ENCODE data around the gene DCANP1. TPM values are rescaled to one million over a fixed set of nuclear protein-coding genes. Genes with fewer than 3 reads are reported as not detected.

The DCANP1 gene
- total and polyA plus RNA-seq, 2 donors (not counting 1 experiment from before 2014, with no cell fraction given) = not detected

- H3K4me2 ChIP-seq (replicated peaks; ENCODE audit: low read depth, low read length, poor library complexity, severe bottlenecking) = no peak overlapping the region
- no peak overlapping the region for H3K4me3 Mint-ChIP-seq
- POLR2A ChIA-PET = no interaction called here
- peaks cover 16% of the 10 kb centered on the region for H3K27me3 Mint-ChIP-seq
- H3K79me2 ChIP-seq (ENCODE audit: control insufficient read depth, insufficient read depth, low read length) = no peaks in the 10 kb centered on the region
- no peak for DNase-seq
- H3K9me3 Mint-ChIP-seq (ENCODE audit: insufficient read depth) = no peaks in the 10 kb centered on the region
- H3K9me3 ChIP-seq (ENCODE audit: control extremely low read depth in 1 of 3, control insufficient read depth in 2 of 3, insufficient read depth in 1 of 3, low read length in 2 of 3) = no peaks in the 10 kb centered on the region
- no peak for TF ChIP-seq EZH2 (IDR thresholded peaks at IDR 0.05; ENCODE audit: borderline replicate concordance, insufficient read depth, low read depth, low read length, poor library complexity, severe bottlenecking)
- TF ChIP-seq, protein P1, sequence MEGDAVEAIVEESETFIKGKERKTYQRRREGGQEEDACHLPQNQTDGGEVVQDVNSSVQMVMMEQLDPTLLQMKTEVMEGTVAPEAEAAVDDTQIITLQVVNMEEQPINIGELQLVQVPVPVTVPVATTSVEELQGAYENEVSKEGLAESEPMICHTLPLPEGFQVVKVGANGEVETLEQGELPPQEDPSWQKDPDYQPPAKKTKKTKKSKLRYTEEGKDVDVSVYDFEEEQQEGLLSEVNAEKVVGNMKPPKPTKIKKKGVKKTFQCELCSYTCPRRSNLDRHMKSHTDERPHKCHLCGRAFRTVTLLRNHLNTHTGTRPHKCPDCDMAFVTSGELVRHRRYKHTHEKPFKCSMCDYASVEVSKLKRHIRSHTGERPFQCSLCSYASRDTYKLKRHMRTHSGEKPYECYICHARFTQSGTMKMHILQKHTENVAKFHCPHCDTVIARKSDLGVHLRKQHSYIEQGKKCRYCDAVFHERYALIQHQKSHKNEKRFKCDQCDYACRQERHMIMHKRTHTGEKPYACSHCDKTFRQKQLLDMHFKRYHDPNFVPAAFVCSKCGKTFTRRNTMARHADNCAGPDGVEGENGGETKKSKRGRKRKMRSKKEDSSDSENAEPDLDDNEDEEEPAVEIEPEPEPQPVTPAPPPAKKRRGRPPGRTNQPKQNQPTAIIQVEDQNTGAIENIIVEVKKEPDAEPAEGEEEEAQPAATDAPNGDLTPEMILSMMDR (IDR thresholded peaks at IDR 0.05) = no peak
- H3K4me1 Mint-ChIP-seq = peaks cover 25% of the 10 kb centered on the region
- H3K9ac ChIP-seq (ENCODE audit: low read length) = no peak overlapping the region
- no peaks in the 10 kb centered on the region for H4K20me1 ChIP-seq (ENCODE audit: control insufficient read depth, insufficient read depth, low read length, poor library complexity, severe bottlenecking)
- peaks cover 14 to 34% of the 10 kb centered on the region in 2 donors for H3K4me1 ChIP-seq (ENCODE audit: control insufficient read depth in 2 of 2, insufficient read depth in 2 of 2, low read length in 2 of 2)
- CTCF ChIA-PET = interaction anchor here (0.7 to 2.6 kb wide), 2 partner anchors 16 to 20 kb away, joined by 4 to 13 read pairs; no protein-coding TSS in a partner anchor
- WGBS (ENCODE audit: insufficient coverage) = 42% methylated on average over 3 of the region's 6 CpGs
- no peaks in the 10 kb centered on the region for H3K36me3 ChIP-seq (replicated peaks in 1 of 2; ENCODE audit: control extremely low read depth in 1 of 2, control insufficient read depth in 1 of 2, extremely low read depth in 1 of 2, insufficient read depth in 2 of 2, low read length in 1 of 2)
- peaks cover 0 to 18% (median under 1%) of the 10 kb centered on the region in 4 experiments for H3K27me3 ChIP-seq (replicated peaks in 1 of 4; ENCODE audit: control extremely low read depth in 1 of 4, control insufficient read depth in 3 of 4, insufficient read depth in 4 of 4, low read length in 3 of 4)
- H3K27ac Mint-ChIP-seq = no peak overlapping the region
- no peak overlapping the region for H3K27ac ChIP-seq (ENCODE audit: low read length in 2 of 2)
- intact Hi-C loops (cut with micrococcal nuclease) = no loop called here
- no peak overlapping the region for H3K4me3 ChIP-seq (ENCODE audit: control extremely low read depth in 1 of 5, extremely low read depth in 1 of 5, insufficient read depth in 1 of 5, low read depth in 2 of 5, low read length in 4 of 5)
- no peak for ATAC-seq (ENCODE audit: low read depth)
- peak overlapping the region; percentile 32 for H2AFZ ChIP-seq (ENCODE audit: insufficient read depth, low read depth, low read length, poor library complexity, severe bottlenecking)
Measured at GRCh38 chr5:135440916-135441315, 6.2 kb downstream of the DCANP1 start.

- no peak for DNase-seq
- peaks cover 14 to 34% of the 10 kb centered on the region in 2 donors for H3K4me1 ChIP-seq (ENCODE audit: control insufficient read depth in 2 of 2, insufficient read depth in 2 of 2, low read length in 2 of 2)
- POLR2A ChIA-PET = no interaction called here
Measured at GRCh38 chr5:135439231-135440205, 7.6 kb downstream of the DCANP1 start.

More at GRCh38 chr5:135439231-135440205, 7.6 kb downstream of the DCANP1 start:
- intact Hi-C loops (cut with micrococcal nuclease) = no loop called here
- no peaks in the 10 kb centered on the region for H3K36me3 ChIP-seq (replicated peaks in 1 of 2; ENCODE audit: control extremely low read depth in 1 of 2, control insufficient read depth in 1 of 2, extremely low read depth in 1 of 2, insufficient read depth in 2 of 2, low read length in 1 of 2)
- H3K9ac ChIP-seq (ENCODE audit: low read length) = no peak overlapping the region
- Mint-ChIP-seq H3K27me3 (peaks cover 11% of the 10 kb centered on the region), H3K9me3 (ENCODE audit: insufficient read depth) (no peaks in the 10 kb centered on the region), H3K4me1 (peaks cover 25% of the 10 kb centered on the region), H3K4me3 (no peak overlapping the region), H3K27ac (no peak overlapping the region)
- no peak overlapping the region for H3K4me3 ChIP-seq (ENCODE audit: control extremely low read depth in 1 of 5, extremely low read depth in 1 of 5, insufficient read depth in 1 of 5, low read depth in 2 of 5, low read length in 4 of 5)
- CTCF ChIA-PET = interaction anchor here (0.8 to 2.6 kb wide), 3 partner anchors 8 to 17 kb away, joined by 3 to 13 read pairs (median 6); partner anchors contain the start of gene DCANP1
- H3K27me3 ChIP-seq (replicated peaks in 1 of 4; ENCODE audit: control extremely low read depth in 1 of 4, control insufficient read depth in 3 of 4, insufficient read depth in 4 of 4, low read length in 3 of 4) = peaks cover 0 to 27% (median 2%) of the 10 kb centered on the region in 4 experiments
- no peaks in the 10 kb centered on the region for H4K20me1 ChIP-seq (ENCODE audit: control insufficient read depth, insufficient read depth, low read length, poor library complexity, severe bottlenecking)
- no peaks in the 10 kb centered on the region for H3K9me3 ChIP-seq (ENCODE audit: control extremely low read depth in 1 of 3, control insufficient read depth in 2 of 3, insufficient read depth in 1 of 3, low read length in 2 of 3)
- H3K27ac ChIP-seq (ENCODE audit: low read length in 2 of 2) = no peak overlapping the region
- no peaks in the 10 kb centered on the region for H3K79me2 ChIP-seq (ENCODE audit: control insufficient read depth, insufficient read depth, low read length)
- ATAC-seq (ENCODE audit: low read depth) = no peak
- H2AFZ ChIP-seq (ENCODE audit: insufficient read depth, low read depth, low read length, poor library complexity, severe bottlenecking) = peak overlapping the region; percentile 9
- TF ChIP-seq, protein P1 (IDR thresholded peaks at IDR 0.05) = no peak
- no peak for TF ChIP-seq EZH2 (IDR thresholded peaks at IDR 0.05; ENCODE audit: borderline replicate concordance, insufficient read depth, low read depth, low read length, poor library complexity, severe bottlenecking)
- no peak overlapping the region for H3K4me2 ChIP-seq (replicated peaks; ENCODE audit: low read depth, low read length, poor library complexity, severe bottlenecking)
- 80% methylated on average over 7 of the region's 11 CpGs for WGBS (ENCODE audit: insufficient coverage)

All from B cell (primary cell).